ENCODE data around the gene FSIP1. TPM values are rescaled to one million over a fixed set of nuclear protein-coding genes. Genes with fewer than 3 reads are reported as not detected.

The FSIP1 gene
- total and polyA plus RNA-seq, 12 donors, result 0.15 to 4.4 (median 0.89) TPM

GRCh38 chr15:39672184-39672583 lies 110.5 kb downstream of the FSIP1 start:
- no peak for TF ChIP-seq CTCF (IDR thresholded peaks at IDR 0.05)
- Histone ChIP-seq H3K4me1 (peaks cover 0 to 11% (median 0%) of the 10 kb centered on the region in 9 donors), H3K4me3 (no peak overlapping the region), H3K27me3 (no peaks in the 10 kb centered on the region), H3K36me3 (no peaks in the 10 kb centered on the region), H3K9me3 (no peaks in the 10 kb centered on the region), H3K27ac (no peak overlapping the region)
- WGBS, 2 donors, result 86 to 88% methylated on average over 6 of the region's 6 CpGs
- no peak for ATAC-seq
- intact Hi-C loops (cut with DNase I), result loop anchor here in 1 of 10 donors (10.0 kb wide), 1 partner anchor 57 kb away; no protein-coding TSS in a partner anchor
- no peak for DNase-seq

- intact Hi-C loops (cut with DNase I), result loop anchor here in 1 of 10 donors (10.0 kb wide), 1 partner anchor 56 kb away; no protein-coding TSS in a partner anchor
- Histone ChIP-seq H3K9me3 (no peaks in the 10 kb centered on the region), H3K4me3 (no peak overlapping the region), H3K27me3 (no peaks in the 10 kb centered on the region), H3K27ac (no peak overlapping the region), H3K36me3 (no peaks in the 10 kb centered on the region), H3K4me1 (peaks cover 0 to 15% (median 0%) of the 10 kb centered on the region in 9 donors)
- no peak for DNase-seq
- no peak for ATAC-seq
- WGBS, 2 donors, result 98 to 100% methylated on average over 2 of the region's 2 CpGs
- TF ChIP-seq CTCF (IDR thresholded peaks at IDR 0.05), result no peak
Observed at GRCh38 chr15:39670687-39671086, 112.0 kb downstream of the FSIP1 start.

- no peaks in the 10 kb centered on the region for H3K36me3 ChIP-seq
- no peak for DNase-seq
- H3K4me1 ChIP-seq, result peaks cover 0 to 15% (median 0%) of the 10 kb centered on the region in 9 donors
- intact Hi-C loops (cut with DNase I), result loop anchor here in 1 of 10 donors (10.0 kb wide), 1 partner anchor 55 kb away; no protein-coding TSS in a partner anchor
- 52 to 54% methylated on average over 2 of the region's 2 CpGs for WGBS, 2 donors
- H3K4me3 ChIP-seq, result no peak overlapping the region
- TF ChIP-seq CTCF (IDR thresholded peaks at IDR 0.05), result no peak
- no peaks in the 10 kb centered on the region for H3K9me3 ChIP-seq
- no peaks in the 10 kb centered on the region for H3K27me3 ChIP-seq
- H3K27ac ChIP-seq, result no peak overlapping the region
- no peak for ATAC-seq
Observed at GRCh38 chr15:39669661-39670060, 113.0 kb downstream of the FSIP1 start.

- no peak for DNase-seq
- Histone ChIP-seq H3K36me3 (no peaks in the 10 kb centered on the region), H3K4me1 (peaks cover 0 to 15% (median 0%) of the 10 kb centered on the region in 9 donors), H3K9me3 (no peaks in the 10 kb centered on the region), H3K4me3 (no peak overlapping the region), H3K27me3 (no peaks in the 10 kb centered on the region), H3K27ac (no peak overlapping the region)
- 3 to 95% methylated on average over 1 of the region's 1 CpG for WGBS, 2 donors
- TF ChIP-seq CTCF (IDR thresholded peaks at IDR 0.05), result no peak
- intact Hi-C loops (cut with DNase I), result no loop called here
- ATAC-seq, result no peak
Observed at GRCh38 chr15:39669241-39669640, 113.4 kb downstream of the FSIP1 start.

All from heart right ventricle (tissue), 16 donors.